DMS153 (cell line): ENCODE data around the gene ATP6V1B1.
A peak's percentile ranks its signal among the peaks of the same experiment; 100 is the strongest.

Experiments used
- DNase-seq: peaks from one replicate; lab custom pipeline; 2025; lab: John Stamatoyannopoulos, UW

Gene ATP6V1B1

DNA sequence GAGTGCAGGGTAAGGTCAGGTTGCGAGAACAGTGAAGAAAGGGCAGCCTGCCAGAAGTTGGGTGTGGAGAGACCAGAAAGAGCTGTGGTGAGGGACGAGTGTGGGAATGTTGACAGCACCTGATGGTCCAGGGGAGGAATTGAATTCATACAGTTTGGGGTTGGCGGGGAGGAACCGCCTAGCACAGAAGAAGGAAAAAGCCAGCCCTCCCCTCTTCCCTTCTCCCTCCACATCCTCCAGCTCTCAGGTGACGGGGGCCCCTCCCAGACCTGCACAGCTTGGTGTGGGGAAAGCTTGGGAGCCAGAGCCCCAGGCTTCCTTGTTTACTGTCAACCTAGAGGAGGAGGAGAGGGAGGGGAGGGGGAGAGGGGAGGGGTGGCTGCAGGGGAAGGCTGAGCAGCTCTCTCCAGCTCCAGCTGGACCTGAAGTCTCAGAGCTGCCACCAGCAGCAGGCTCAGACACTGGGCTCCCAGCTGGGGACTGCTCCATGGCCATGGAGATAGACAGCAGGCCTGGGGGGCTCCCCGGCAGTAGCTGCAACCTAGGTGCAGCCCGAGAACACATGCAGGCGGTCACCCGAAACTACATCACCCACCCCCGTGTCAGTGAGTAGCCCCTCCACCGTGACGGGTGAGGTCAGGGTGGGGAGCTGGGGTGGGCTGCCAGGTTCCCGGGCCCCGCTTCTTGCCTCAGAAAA is at the start of gene ATP6V1B1:
Gene ATP6V1B1 (plus strand): TSS at position 433 of the 697 bp plus-strand sequence. CDS start 55 bp downstream, at position 488.
- peak; percentile 63 for DNase-seq

GRCh38 chr2:70886541-70886987 is 49.1 kb upstream of the ATP6V1B1 start:
- no peak for DNase-seq

DNA sequence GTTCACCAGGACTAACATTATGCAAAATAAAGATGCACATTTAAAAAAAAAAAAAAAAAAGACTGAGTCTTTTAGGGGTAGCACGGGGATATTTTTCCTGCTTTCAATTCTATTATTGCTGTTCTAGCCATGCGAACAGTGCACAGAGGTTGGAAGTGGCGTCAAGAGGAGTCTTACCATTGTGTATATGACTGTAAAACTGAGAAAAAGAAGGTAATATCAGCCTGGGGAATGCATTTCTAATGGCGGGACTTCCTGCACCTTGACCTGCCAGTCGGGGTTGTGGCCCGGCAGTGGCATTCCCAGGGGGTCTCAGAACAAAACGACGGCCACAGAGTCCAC is 48.5 kb upstream of the ATP6V1B1 start:
- no peak for DNase-seq

DNA sequence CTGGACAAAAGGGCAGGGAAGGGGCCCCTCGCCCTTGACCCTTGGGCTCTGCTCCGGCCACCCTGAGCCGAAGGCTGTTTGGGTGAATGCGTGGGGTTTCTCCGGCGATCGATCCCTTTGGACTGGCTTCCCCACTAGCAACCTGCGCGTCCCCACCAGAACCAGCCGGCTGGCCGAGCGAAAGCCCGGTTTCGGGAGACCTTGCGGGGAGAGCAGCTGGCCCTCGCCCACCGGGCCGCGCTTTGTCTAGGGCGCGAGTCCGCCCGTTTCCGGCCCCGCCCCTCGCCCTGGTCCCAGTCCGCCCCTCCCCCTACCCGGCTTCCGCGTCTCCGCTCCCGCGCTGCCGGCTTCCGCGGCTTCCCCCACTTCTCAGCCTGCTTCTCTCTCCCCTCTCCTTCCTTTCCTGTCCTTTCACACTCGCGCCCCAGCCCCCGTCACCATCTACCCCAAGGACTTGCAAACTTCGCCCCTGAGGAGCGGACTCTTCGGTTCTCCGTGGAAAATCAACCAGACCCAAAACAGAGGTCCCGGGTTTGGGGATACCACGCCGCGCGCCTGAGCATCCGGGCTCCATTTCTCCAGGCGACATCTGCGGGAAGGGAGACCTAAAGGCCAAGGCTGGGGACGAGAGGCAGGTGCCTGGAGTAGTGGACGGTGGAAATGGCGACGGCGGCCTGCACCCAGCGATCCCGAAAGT is 48.0 kb upstream of the ATP6V1B1 start:
- DNase-seq: peak; percentile 63

- no peak for DNase-seq
Observed at GRCh38 chr2:70888366-70888922, 47.3 kb upstream of the ATP6V1B1 start.

GRCh38 chr2:70888923-70889715 is 46.6 kb upstream of the ATP6V1B1 start:
- DNase-seq: no peak

DNA sequence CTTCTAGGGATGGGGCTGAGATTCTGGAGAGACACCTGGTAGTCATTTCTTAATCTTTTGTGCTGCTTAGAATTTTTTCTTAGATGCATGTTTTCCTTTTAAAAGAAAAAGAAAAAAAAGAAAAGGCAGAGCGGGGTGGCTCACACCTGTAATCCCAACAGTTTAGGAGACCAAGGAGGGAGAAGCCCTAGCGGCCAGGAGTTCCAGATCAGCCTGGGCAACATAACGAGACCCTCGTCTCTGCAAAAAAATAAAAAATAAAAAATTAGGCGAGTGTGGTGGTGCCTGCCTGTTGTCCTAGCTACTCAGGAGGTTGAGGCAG is 46.0 kb upstream of the ATP6V1B1 start:
- no peak for DNase-seq

GRCh38 chr2:70890469-70891065 is 45.1 kb upstream of the ATP6V1B1 start:
- DNase-seq: no peak

GRCh38 chr2:70891572-70892357 is 43.9 kb upstream of the ATP6V1B1 start:
- no peak for DNase-seq

DNA sequence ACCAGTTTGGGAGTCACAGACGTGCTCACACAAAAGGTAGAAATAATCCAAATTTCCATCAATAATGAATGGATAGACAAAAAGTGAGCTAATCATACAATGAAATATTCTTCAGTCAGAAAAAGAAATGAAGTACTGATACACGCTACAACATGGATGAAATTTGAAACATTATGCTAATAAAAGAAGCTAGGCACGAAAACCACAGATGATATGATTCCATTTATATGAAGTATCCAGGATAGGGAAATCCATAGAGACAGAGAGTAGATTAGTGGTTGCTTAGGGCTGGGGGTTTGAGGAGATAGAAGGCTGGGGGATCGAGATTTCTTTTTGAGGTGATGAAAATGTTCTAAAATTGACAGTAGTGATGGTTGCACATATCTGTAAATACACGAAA is 43.0 kb upstream of the ATP6V1B1 start:
- DNase-seq: no peak

DNA sequence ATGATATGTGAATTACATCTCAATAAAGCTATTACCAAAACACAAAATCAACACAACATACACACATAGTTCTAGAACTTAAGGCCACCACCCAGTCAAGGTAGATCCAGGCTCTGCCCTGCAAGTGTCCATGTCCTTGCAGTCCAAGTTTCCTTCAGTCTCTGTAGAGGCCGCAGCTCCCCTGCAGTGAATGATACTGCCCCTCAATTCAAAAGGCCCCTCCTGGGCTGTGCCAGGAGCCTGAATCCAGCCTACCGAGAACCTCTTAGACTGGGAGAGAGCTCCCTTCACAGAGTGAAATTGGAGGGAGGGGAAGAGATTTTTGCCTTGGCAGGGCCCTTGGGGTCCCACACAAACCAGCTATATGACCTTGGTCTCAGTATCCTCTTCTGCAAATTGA is 42.5 kb upstream of the ATP6V1B1 start:
- no peak for DNase-seq

GRCh38 chr2:70894765-70895164 is 40.9 kb upstream of the ATP6V1B1 start:
- no peak for DNase-seq

DNA sequence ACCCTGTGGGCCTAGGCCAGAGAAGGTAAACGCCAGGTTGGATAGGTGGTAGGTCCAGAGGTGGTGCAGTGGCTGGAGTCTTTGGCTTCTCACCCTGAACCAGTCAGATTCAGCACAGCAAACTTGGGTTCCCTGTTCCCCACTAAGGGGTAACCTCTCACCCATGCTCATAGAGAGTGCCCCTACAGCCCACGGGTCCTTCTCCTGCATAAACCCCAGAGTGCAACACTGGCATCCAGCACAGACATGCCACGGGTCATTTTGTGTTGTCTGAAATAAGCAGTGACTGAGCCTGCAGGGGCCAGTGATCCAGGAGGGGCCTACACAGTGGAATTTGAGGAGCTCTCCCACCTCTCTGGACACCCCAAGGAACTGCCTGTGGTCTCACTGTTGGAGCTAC is 40.5 kb upstream of the ATP6V1B1 start:
- DNase-seq: no peak

DNA sequence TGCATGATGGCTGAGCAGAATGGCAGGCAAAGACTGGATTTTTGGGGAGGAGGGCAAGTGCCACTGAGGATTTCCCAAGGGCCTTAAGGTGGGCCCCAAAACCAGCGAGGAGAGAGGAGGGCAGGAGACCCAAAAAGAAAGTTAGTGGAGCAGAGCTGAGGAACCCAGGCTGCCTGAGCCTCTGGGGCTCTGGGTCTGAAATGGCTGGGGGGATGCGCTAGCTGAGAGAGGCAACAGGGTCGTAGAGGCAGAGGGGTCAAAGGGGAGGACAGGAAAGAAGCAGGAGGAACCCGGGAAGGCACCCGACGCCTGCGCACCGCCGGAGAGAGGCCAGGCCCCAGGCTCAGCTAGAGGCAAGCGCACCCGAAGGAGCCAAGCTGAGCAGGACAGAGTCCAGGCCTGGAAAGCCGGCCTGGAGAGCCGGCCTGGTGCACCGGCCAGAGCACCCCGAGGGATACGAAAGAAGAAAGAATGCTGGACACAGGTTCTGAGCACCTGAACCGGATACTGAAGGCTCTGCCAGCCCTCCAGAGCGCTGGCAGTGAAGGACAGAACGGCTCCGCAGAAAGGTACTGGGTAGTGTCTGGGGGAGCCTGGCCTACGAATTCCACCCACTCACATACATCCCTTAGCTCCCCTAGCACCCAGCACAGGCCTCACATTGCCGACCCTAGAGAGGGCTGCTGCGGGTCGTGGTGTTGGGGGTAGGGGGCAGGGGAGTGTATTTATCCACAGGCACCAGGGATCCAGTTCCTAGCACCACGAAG is 39.5 kb upstream of the ATP6V1B1 start:
- no peak for DNase-seq

GRCh38 chr2:70896765-70897202 is 38.9 kb upstream of the ATP6V1B1 start:
- no peak for DNase-seq

DNA sequence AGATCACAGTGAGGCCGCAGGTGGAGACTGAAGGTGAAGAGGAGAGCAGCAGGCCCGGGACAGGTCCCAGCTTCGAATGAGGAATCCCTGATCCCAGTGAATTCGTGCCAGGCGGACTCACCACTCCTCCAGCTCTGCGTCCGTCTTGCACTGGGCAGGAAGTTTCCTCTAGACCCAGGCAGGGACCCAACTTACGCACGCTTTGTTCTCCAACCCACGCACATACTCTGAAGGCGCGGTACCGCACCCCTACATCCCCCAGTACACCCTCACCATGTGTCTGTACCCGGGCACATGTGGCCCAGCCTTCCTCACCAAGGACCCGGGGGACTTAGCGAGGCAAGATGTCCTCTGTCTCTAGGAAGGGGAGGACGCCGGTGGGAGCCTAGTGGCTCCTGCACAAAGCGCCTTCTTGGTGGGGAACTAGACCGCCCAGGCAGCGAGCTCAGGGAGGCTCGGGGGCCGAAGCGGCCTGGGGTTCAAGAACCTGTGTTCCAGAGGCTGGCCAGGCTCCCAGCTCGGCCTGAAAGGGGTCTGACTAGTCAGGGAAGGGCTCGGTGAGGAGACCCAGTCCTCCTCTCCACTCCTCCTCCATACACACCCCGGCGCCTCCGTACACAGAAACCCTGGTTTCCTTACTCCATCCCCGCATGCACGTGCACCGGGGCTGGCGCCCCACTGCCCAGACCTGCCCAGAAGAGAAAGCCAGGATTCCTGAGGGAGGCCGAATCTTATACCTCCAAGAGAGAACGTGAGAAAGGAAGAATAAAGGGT is 38.3 kb upstream of the ATP6V1B1 start:
- DNase-seq: no peak

GRCh38 chr2:70897977-70898226 is 37.8 kb upstream of the ATP6V1B1 start:
- no peak for DNase-seq

DNA sequence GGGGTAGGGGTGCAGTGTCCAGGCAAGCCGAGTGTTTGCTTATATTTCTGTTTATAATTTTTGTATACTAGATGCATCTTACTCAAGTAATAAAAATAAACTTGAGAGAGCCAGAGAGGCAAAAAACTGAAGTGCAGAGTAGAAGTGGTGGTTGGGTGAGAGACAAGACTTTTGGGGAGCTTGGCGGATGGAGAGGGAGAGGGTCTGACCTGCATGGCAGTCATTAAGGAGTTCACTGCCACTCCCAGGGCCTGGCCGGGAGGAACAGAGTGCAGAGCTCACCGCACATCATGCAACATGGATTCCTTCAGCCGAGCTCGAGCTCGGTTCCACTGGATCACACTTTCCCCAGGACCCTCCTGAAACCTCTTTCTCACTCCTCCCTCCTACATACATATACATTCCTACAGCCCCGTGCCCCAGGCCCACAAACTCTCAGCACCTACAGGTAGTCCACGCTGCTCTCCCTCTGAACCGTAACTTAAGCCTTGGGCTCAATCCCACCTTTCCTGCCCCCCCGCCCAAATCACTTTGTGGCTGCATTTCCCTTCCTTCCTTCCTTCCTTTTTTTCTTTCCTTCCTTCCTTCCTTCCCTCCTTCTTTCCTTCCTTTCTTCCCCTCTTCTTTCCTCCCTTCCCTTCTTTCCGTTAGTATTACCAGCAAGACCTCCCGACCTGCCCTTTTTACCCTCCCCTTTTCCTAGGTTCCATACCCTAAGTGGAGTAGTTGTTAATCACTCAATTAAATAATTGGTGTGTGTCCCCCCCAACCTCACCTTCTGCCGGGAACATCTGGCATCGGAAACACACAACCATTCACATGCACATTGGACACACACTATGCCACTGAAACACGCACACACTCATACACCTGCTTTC is 37.1 kb upstream of the ATP6V1B1 start:
- no peak for DNase-seq
